ENCODE results near the gene RAB6B.

The RAB6B gene

GRCh38 chr3:133835418-133835743 lies 60.3 kb downstream of the RAB6B start:
- DNase-seq (ENCODE audit: low spot score), result no peak

GRCh38 chr3:133834621-133835417 lies 60.9 kb downstream of the RAB6B start:
- DNase-seq (ENCODE audit: low spot score), result no peak

DNA sequence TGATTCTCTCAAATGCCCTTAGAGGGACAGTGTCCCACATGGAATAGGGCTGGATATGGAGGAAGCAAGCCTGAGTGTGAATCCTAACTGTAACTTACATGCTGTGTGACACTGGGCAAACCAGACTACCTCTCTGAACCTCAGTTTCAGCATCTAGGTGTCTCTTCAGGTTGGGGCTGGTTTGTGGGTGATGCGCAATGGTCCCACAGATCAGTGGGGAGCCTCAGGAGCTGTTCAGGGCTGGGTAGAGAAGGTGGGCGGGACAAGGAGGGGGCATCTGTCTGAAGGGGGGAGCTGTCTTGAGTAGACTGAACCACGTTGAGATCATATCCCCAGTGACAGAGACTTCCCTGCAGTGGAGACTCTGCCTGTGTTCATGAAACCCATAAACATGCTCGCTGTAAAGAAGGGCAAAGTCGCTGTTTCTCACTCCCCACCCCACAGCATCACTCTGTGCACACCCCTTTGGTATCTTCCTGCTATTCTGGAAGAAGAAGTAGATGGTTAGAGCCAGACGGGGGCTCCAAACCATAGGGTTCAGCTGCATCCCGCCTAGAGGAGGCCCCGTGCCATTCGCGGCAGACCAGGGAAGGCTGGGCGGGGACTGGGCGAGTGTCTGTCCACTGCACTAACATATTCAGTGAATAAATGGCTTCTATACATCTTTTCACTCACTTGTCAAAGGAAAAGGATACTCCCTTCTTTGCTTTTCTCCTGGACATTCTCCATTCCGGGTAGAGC lies 61.6 kb downstream of the RAB6B start:
- no peak for DNase-seq (ENCODE audit: low spot score)

DNA sequence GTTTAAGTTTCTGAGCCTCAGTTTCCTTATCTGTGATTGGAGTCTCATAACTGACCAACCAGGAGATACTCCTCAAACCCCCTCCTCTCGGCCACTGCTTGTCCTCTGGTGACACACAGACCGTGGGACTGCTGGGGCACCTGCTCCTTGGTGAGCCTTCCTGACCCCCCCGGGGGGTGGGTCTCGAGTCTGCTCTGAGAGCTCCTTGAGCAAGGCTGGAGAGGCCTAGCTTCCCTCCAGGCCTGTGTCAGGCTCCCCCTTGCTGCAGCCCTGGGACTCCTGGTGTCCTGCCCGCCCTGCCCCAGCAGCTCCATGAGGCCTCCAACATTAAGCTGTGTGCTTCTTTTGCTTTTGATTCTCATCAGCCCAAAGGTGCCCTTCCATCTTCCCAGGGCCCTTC lies 62.4 kb downstream of the RAB6B start:
- no peak for DNase-seq (ENCODE audit: low spot score)

- no peak for DNase-seq (ENCODE audit: low spot score)
Measured at GRCh38 chr3:133832802-133833144, 62.9 kb downstream of the RAB6B start.

- no peak for DNase-seq (ENCODE audit: low spot score)
Measured at GRCh38 chr3:133831966-133832801, 63.5 kb downstream of the RAB6B start.

DNA sequence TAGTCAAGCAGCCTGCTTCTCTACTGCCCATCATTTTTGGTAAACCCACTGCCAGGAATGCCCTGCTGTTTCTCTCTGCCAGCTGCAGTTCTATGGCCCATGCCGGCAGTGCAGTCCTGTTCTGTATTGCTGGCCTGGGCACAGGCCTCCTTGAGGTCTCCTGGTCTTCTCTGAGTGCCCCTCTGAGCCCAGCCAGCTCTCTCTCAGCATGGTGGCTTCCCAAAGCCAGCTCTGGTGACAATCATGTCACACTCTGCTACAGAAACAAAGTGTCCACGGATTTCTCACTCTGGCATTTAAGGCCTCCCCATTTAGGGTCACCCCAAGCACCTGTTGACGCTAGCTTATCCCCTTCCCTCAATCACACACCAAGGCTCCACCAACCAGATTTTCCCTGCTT lies 65.6 kb downstream of the RAB6B start:
- DNase-seq (ENCODE audit: low spot score), result no peak

DNA sequence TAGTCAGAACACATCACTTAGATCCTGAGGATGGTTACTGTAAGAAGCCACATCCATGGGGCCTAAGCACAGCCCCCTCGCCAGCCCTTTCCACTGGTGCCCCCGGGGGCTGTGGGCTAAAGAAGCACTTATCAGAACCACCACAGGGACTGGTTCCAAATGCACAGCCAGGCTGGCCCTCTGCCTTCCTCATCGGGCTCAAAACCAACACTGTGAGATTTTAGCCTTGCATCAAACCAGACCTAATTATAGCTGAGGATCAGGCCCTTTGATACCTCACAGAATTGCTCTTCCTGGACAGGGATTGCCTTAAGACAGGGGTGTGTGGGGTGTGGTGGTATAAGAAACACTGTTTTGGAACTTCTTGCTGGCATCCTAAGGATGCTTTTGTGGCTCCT lies 66.4 kb downstream of the RAB6B start:
- no peak for DNase-seq (ENCODE audit: low spot score)

DNA sequence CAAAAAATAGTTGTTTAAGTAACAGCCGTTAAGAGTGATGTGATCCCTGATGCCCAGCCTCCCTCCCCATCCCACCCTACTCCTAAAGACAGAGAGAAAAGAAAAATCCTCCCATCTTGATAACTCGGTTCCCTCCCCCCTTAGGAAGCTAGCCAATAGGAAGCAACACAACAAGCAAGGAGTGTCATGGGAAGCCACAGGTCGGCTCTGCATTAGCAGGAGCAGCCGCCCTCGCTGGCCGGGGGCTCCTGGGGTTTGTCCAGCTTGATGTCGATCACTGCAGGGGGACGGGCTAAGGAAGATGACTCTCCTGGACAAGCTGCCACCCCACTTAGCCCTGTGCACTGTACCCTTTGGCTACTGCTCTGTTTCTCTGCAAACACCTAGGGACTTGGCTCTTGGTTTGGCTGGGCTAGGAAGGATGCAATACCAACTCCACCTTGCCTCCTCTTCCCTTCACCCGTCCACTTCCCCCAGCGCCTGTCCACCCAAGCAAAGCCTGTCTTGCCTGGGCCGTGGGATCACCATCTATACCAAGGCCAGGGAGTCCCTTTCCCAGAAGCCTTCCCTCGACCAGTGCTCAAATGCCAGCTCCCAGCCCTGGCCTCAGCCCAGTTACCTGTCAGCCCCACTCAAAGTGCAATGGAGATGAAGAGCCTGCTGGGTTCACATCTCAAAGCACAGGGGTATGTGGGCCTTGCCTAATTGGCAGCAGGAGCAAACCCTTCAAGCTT lies 66.9 kb downstream of the RAB6B start:
- DNase-seq (ENCODE audit: low spot score), result no peak

DNA sequence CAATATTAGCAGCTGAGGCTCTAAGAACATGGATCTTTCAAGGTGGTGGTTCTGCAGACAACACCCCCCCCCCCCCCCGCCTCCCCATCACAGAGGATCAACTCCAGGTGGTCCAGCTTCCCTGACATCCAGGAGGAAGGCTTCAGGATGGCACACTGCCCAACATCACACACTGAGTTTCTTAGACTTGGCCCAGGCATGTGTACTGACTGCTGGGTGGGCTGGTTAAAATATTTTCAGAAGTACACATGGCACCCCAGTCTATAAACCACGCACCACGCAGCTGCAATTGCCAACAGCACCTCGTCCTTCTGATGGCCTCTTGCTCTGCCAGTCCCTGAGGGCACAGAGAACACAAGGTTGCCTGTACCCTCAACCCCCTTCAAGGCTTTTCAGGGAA lies 68.0 kb downstream of the RAB6B start:
- no peak for DNase-seq (ENCODE audit: low spot score)

GRCh38 chr3:133827136-133827535 lies 68.5 kb downstream of the RAB6B start:
- no peak for DNase-seq (ENCODE audit: low spot score)

- DNase-seq (ENCODE audit: low spot score), result no peak
Measured at GRCh38 chr3:133825969-133826727, 69.5 kb downstream of the RAB6B start.

GRCh38 chr3:133824961-133825485 lies 70.7 kb downstream of the RAB6B start:
- DNase-seq (ENCODE audit: low spot score), result no peak

- DNase-seq (ENCODE audit: low spot score), result peak; percentile 47
Measured at GRCh38 chr3:133821767-133822638, 73.7 kb downstream of the RAB6B start.

GRCh38 chr3:133820889-133821675 lies 74.6 kb downstream of the RAB6B start:
- DNase-seq (ENCODE audit: low spot score), result no peak

- no peak for DNase-seq (ENCODE audit: low spot score)
Measured at GRCh38 chr3:133820129-133820528, 75.6 kb downstream of the RAB6B start.

GRCh38 chr3:133815386-133815785 lies 80.3 kb downstream of the RAB6B start:
- no peak for DNase-seq (ENCODE audit: low spot score)

- DNase-seq (ENCODE audit: low spot score), result no peak
Measured at GRCh38 chr3:133812872-133813271, 82.8 kb downstream of the RAB6B start.

- DNase-seq (ENCODE audit: low spot score), result peak; percentile 97
Measured at GRCh38 chr3:133805702-133806475, 89.8 kb downstream of the RAB6B start, which contains the start of gene SRPRB. TSS of gene SRPRB (plus strand) at chr3:133805815. CDS start at chr3:133805849, 34 bp downstream.
